Measurements from ENCODE around the gene USP40.

Gene USP40

DNA sequence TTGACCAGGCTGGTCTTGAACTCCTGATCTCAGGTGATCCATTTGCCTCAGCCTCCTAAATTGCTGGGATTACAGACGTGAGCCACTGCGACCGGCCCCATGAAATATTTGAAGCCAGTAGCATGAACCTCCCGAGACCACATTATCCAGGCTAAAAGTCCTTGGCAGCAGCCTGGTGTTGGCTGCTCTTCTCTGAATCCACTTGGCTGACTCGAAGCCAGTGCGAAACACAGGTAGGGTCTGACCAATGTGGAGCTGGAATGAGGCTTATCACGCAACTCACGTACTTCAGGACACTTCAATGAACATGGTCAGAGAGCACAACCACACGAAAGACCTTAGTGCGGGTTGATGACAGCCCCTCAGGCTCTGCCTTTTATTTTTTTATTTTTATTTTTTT is 38.4 kb downstream of the USP40 start:
- Histone ChIP-seq H3K27ac (ENCODE audit: low read length) (no peak overlapping the region), H3K4me3 (ENCODE audit: low read length in 2 of 2) (no peak overlapping the region), H3K9ac (ENCODE audit: low read length in 2 of 2) (no peak overlapping the region), H3K4me1 (ENCODE audit: control insufficient read depth, insufficient read depth, low read length) (no peaks in the 10 kb centered on the region), H3K27me3 (ENCODE audit: control insufficient read depth in 1 of 2, insufficient read depth in 2 of 2, low read length in 2 of 2) (no peaks in the 10 kb centered on the region), H3K36me3 (ENCODE audit: control insufficient read depth in 2 of 2, insufficient read depth in 2 of 2, low read length in 2 of 2) (peaks cover 15 to 21% of the 10 kb centered on the region in 2 donors), H3K9me3 (ENCODE audit: control insufficient read depth in 2 of 2, low read length in 2 of 2) (no peaks in the 10 kb centered on the region)

DNA sequence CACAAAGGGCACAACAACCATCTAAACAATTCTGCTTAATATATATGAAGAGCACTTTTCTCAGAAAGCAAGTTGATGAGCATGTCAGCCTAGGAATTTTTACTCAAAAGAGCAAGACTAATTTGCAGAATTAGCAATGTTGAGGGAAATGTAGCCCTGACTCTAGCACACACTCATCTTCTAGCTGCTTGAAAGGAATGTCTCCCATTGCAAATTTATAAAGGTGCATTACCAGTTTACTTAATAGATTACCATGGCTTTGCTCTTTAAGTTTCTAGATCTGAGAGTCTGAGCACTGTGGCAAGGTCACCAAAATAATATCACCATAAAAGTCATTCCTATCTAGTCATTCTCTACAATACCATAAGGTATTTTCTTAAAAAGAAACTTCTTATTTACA is 40.8 kb downstream of the USP40 start:
- no peaks in the 10 kb centered on the region for H3K9me3 ChIP-seq (ENCODE audit: control insufficient read depth in 2 of 2, low read length in 2 of 2)
- H3K36me3 ChIP-seq (ENCODE audit: control insufficient read depth in 2 of 2, insufficient read depth in 2 of 2, low read length in 2 of 2) = peaks cover 28 to 29% of the 10 kb centered on the region in 2 donors

DNA sequence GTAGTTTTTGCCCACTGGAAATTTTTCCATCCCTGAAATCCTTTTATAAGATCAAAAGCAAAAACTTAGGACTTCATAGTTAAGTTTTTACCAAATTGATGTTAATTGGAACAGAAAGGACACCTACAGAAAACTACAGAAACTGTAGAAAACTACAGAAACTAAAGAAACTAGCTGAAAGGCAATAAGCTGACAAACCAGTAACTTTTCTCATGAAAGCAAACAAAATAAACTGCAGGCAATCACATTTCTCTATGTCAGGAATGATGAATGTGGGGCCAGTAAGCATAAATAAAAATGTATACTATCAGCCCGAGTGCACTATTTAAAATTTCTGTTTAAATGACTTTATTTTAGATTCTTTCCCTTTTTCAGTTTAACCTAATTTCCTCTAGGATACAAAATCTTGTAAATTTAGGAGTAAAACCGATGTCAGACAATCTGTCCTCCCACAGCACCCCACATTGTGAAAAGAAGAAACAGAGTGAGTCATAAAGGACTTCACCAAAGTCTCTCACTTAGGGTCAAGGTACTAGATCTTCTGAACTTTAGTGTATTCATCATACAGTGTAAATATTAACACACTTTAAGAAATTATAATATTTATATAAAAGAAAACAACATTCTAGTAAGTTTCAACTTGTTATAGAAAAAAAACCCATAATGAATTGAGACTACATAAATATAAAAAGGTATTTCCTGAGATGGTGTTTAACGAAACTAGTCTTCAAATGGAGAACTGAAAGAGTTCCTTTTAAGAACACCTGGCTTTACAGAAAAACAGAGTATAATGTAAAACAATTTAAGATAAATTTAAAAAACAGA is 46.6 kb downstream of the USP40 start:
- Histone ChIP-seq H3K27ac (ENCODE audit: low read length) (no peak overlapping the region), H3K4me1 (ENCODE audit: control insufficient read depth, insufficient read depth, low read length) (no peaks in the 10 kb centered on the region), H3K4me3 (ENCODE audit: low read length in 2 of 2) (no peak overlapping the region), H3K27me3 (ENCODE audit: control insufficient read depth in 1 of 2, insufficient read depth in 2 of 2, low read length in 2 of 2) (no peaks in the 10 kb centered on the region), H3K9me3 (ENCODE audit: control insufficient read depth in 2 of 2, low read length in 2 of 2) (no peaks in the 10 kb centered on the region), H3K36me3 (ENCODE audit: control insufficient read depth in 2 of 2, insufficient read depth in 2 of 2, low read length in 2 of 2) (peaks cover 28 to 40% of the 10 kb centered on the region in 2 donors), H3K9ac (ENCODE audit: low read length in 2 of 2) (no peak overlapping the region)

More for the DNA sequence above, 40.8 kb downstream of the USP40 start:
- no peak overlapping the region for H3K4me3 ChIP-seq (ENCODE audit: low read length in 2 of 2)
- no peaks in the 10 kb centered on the region for H3K27me3 ChIP-seq (ENCODE audit: control insufficient read depth in 1 of 2, insufficient read depth in 2 of 2, low read length in 2 of 2)
- H3K9ac ChIP-seq (ENCODE audit: low read length in 2 of 2) = no peak overlapping the region
- no peaks in the 10 kb centered on the region for H3K4me1 ChIP-seq (ENCODE audit: control insufficient read depth, insufficient read depth, low read length)
- H3K27ac ChIP-seq (ENCODE audit: low read length) = no peak overlapping the region

DNA sequence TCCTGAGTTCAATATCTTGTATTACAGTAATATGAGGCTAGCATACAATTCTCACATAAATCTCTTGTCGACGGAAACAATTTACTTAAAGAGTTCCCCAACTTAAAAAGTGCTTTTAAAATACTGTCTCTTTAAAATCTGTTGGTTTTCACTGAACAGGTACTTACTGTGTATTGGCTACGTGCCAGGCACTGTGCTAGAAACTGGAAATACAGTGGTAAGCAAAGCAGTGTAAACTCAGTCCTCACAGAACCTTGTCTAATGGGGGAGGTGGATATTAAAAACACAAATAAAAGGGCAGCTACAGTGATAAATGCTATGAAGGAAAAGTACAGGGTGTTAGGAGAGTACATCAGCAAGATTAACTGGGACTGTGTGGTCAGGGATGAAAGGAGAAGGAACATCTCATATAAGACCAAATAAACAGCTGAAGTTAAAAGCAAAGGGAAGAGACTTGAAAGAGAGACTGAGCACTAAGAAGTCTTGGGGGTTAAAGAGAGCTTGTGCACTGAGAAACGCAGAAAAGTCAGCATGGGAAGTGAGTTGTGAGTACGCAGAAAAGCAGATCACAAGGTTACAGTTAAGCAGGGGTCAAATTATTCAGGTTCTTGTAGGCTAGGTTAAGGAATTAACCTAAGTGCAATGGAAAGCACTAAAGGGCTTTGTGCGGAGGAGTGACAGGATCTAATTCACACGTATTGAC is 52.5 kb downstream of the USP40 start:
- H3K9ac ChIP-seq (ENCODE audit: low read length in 2 of 2) = no peak overlapping the region

DNA sequence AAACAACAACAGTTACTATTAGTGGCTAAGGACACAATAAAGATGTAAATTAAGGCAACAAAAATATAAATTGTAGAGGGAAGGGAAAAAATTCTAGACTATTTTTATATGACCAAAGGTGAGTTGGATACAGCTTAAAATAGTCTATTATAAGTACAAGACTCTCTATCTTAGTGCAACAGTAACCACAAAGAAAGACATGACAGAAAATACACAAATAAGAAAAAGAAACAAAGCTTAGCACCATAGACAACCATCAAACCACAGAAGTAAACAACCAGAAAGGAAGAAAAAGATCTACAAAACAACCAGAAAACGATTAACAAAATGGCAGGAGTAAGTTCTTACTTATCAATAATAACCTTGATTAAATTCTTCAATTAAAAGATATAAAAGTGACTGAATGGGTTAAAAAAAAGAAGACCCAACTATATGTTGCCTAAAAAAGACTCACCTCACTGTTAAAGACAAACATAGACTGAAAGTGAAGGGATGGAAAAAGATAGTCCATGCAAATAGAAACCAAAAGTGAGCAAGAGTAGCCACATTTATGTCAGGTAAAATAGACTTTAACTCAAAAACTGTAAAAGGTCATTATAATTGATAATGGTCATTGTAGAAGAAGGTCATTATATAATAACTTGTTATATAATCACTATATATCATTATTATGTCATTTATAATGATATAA is 62.5 kb downstream of the USP40 start:
- Histone ChIP-seq H3K36me3 (ENCODE audit: control insufficient read depth in 2 of 2, insufficient read depth in 2 of 2, low read length in 2 of 2) (peaks cover 0 to 31% of the 10 kb centered on the region in 2 donors), H3K27me3 (ENCODE audit: control insufficient read depth in 1 of 2, insufficient read depth in 2 of 2, low read length in 2 of 2) (no peaks in the 10 kb centered on the region), H3K9ac (ENCODE audit: low read length in 2 of 2) (no peak overlapping the region), H3K9me3 (ENCODE audit: control insufficient read depth in 2 of 2, low read length in 2 of 2) (peaks cover 0 to 8% of the 10 kb centered on the region in 2 donors), H3K4me3 (ENCODE audit: low read length in 2 of 2) (no peak overlapping the region), H3K27ac (ENCODE audit: low read length) (no peak overlapping the region), H3K4me1 (ENCODE audit: control insufficient read depth, insufficient read depth, low read length) (no peaks in the 10 kb centered on the region)

More for the DNA sequence above, 52.5 kb downstream of the USP40 start:
- H3K27ac ChIP-seq (ENCODE audit: low read length) = no peak overlapping the region
- H3K4me3 ChIP-seq (ENCODE audit: low read length in 2 of 2) = no peak overlapping the region
- no peaks in the 10 kb centered on the region for H3K27me3 ChIP-seq (ENCODE audit: control insufficient read depth in 1 of 2, insufficient read depth in 2 of 2, low read length in 2 of 2)
- no peaks in the 10 kb centered on the region for H3K4me1 ChIP-seq (ENCODE audit: control insufficient read depth, insufficient read depth, low read length)
- no peaks in the 10 kb centered on the region for H3K9me3 ChIP-seq (ENCODE audit: control insufficient read depth in 2 of 2, low read length in 2 of 2)
- H3K36me3 ChIP-seq (ENCODE audit: control insufficient read depth in 2 of 2, insufficient read depth in 2 of 2, low read length in 2 of 2) = peaks cover 3 to 10% of the 10 kb centered on the region in 2 donors

DNA sequence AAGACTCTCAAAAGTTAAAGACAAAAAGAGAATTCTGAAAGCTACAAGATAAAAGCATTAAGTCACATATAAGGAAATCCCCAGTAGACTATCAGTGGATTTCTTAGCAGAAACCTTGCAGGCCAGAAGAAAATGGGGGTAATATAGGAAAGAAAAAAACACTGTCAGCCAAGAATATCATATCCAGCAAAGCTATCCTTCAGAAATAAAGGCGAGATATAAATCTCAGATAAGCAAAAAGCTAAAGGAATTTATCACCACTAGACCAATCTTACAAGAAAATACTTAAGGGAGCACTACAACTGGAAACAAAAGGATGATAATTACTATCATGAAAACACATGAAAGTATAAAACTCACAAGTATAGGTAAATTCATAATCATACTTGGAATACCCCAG is 63.1 kb downstream of the USP40 start:
- Histone ChIP-seq H3K9ac (ENCODE audit: low read length in 2 of 2) (no peak overlapping the region), H3K9me3 (ENCODE audit: control insufficient read depth in 2 of 2, low read length in 2 of 2) (peaks cover 0 to 8% of the 10 kb centered on the region in 2 donors), H3K4me1 (ENCODE audit: control insufficient read depth, insufficient read depth, low read length) (no peaks in the 10 kb centered on the region), H3K36me3 (ENCODE audit: control insufficient read depth in 2 of 2, insufficient read depth in 2 of 2, low read length in 2 of 2) (peaks cover 2 to 33% of the 10 kb centered on the region in 2 donors), H3K27ac (ENCODE audit: low read length) (no peak overlapping the region), H3K27me3 (ENCODE audit: control insufficient read depth in 1 of 2, insufficient read depth in 2 of 2, low read length in 2 of 2) (no peaks in the 10 kb centered on the region), H3K4me3 (ENCODE audit: low read length in 2 of 2) (no peak overlapping the region)

DNA sequence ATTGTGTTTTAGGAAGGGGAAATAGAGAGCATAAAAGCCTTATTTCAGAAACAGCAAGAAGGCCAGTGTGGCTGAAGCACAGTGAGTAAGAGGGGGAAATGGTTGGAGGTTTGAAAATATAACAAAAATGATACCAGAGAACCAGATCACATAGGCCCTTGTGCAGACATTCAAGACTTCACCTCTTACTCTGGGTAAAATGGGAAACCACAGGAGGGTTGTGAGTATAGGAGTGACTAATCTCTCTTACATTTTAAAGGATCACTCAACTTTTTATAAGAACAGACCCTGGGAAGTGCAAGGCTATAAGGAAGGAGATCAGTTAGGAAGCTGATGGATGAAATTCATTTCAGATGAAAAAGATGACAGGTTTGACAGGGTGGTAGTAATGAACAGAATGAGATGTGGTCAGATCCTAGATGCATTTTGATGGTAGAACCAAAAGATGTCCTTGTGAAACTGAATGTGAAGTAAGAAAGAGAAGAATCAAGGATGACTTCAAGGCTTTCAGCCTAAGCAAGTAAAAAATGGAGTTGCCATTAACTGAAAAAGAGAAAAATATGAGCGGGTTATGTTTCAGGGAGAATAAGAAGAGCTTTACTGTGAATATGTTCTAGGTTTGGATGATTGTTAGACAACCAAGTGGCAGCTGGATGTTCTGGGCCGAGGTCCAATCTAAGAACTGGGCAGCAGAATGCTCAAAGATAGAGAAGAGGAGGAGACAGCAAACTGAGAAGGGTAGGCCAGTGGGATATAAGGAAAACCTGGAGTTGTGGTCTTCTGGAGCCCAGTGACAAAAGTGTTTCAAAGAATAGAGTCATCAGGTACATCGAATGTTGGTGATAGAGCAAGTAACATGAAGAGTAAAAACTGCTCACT is 65.1 kb downstream of the USP40 start:
- H3K27me3 ChIP-seq (ENCODE audit: control insufficient read depth in 1 of 2, insufficient read depth in 2 of 2, low read length in 2 of 2) = no peaks in the 10 kb centered on the region

DNA sequence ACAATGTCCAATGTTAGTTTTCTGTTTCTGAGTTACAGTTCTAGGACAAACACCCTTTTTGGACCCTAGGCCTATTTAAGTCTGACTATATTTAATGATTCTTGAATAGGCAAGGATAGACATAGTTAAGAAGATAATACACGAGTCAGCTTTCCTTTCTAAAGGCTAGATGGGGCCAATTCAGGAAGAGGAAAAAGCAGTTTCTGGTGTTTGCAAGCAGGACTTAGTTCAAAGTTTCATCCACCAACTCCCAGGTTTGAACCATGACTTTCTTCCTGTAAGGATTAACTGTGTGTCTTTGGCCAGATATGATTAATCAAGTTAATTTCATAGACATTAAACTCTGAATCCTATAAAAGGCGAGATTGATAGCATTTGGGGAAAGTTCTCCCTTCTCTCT is 66.7 kb downstream of the USP40 start:
- Histone ChIP-seq H3K4me1 (ENCODE audit: control insufficient read depth, insufficient read depth, low read length) (no peaks in the 10 kb centered on the region), H3K4me3 (ENCODE audit: low read length in 2 of 2) (no peak overlapping the region), H3K27ac (ENCODE audit: low read length) (no peak overlapping the region), H3K9ac (ENCODE audit: low read length in 2 of 2) (no peak overlapping the region), H3K27me3 (ENCODE audit: control insufficient read depth in 1 of 2, insufficient read depth in 2 of 2, low read length in 2 of 2) (no peaks in the 10 kb centered on the region), H3K9me3 (ENCODE audit: control insufficient read depth in 2 of 2, low read length in 2 of 2) (peaks cover 0 to 8% of the 10 kb centered on the region in 2 donors), H3K36me3 (ENCODE audit: control insufficient read depth in 2 of 2, insufficient read depth in 2 of 2, low read length in 2 of 2) (peaks cover 8 to 38% of the 10 kb centered on the region in 2 donors)

More for the DNA sequence above, 65.1 kb downstream of the USP40 start:
- H3K9ac ChIP-seq (ENCODE audit: low read length in 2 of 2) = no peak overlapping the region
- H3K9me3 ChIP-seq (ENCODE audit: control insufficient read depth in 2 of 2, low read length in 2 of 2) = peaks cover 0 to 8% of the 10 kb centered on the region in 2 donors
- peaks cover 8 to 37% of the 10 kb centered on the region in 2 donors for H3K36me3 ChIP-seq (ENCODE audit: control insufficient read depth in 2 of 2, insufficient read depth in 2 of 2, low read length in 2 of 2)
- H3K4me1 ChIP-seq (ENCODE audit: control insufficient read depth, insufficient read depth, low read length) = no peaks in the 10 kb centered on the region
- H3K27ac ChIP-seq (ENCODE audit: low read length) = no peak overlapping the region
- H3K4me3 ChIP-seq (ENCODE audit: low read length in 2 of 2) = no peak overlapping the region

DNA sequence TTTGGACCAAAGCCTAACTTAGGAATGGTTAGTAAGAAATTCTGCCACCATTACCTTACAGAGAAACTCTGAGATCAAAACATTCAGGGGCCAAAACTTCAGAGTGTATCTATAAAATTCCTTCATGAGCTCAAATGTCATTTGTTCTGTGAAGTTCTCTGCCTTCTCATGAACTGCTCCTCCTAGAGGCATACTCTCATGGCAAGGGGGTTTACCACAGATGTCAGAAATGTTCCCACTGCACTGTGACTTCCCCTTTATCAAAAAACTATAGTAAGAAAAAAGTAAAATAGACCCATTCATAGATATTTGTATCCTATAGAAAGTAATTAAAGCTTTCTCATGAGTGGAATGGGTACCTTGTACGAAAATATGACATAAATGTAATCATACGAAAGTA is 68.5 kb downstream of the USP40 start:
- no peak overlapping the region for H3K27ac ChIP-seq (ENCODE audit: low read length)
- no peaks in the 10 kb centered on the region for H3K4me1 ChIP-seq (ENCODE audit: control insufficient read depth, insufficient read depth, low read length)
- no peaks in the 10 kb centered on the region for H3K27me3 ChIP-seq (ENCODE audit: control insufficient read depth in 1 of 2, insufficient read depth in 2 of 2, low read length in 2 of 2)
- peaks cover 13 to 36% of the 10 kb centered on the region in 2 donors for H3K36me3 ChIP-seq (ENCODE audit: control insufficient read depth in 2 of 2, insufficient read depth in 2 of 2, low read length in 2 of 2)
- no peak overlapping the region for H3K9ac ChIP-seq (ENCODE audit: low read length in 2 of 2)
- no peaks in the 10 kb centered on the region for H3K9me3 ChIP-seq (ENCODE audit: control insufficient read depth in 2 of 2, low read length in 2 of 2)
- no peak overlapping the region for H3K4me3 ChIP-seq (ENCODE audit: low read length in 2 of 2)

DNA sequence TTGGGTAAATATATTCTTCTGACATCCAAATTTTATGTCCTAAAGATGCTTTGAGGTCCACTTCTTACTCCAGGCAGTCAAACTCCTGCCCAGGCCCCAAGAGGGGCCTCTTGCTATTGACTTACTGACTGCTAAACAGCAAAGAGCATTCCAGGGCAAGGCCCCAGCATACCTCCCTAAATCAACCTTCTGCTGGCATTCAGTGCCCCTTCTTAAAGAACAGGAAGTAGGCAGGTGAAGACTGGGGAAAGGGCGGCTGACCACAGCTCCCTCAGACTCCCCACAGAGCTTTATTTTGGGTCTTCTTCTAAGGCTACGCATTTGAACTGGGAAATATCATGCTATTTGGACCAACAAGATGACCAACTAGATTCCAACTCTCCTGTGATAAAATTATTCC is 68.9 kb downstream of the USP40 start:
- Histone ChIP-seq H3K9me3 (ENCODE audit: control insufficient read depth in 2 of 2, low read length in 2 of 2) (no peaks in the 10 kb centered on the region), H3K4me3 (ENCODE audit: low read length in 2 of 2) (no peak overlapping the region), H3K27me3 (ENCODE audit: control insufficient read depth in 1 of 2, insufficient read depth in 2 of 2, low read length in 2 of 2) (no peaks in the 10 kb centered on the region), H3K36me3 (ENCODE audit: control insufficient read depth in 2 of 2, insufficient read depth in 2 of 2, low read length in 2 of 2) (peaks cover 18 to 39% of the 10 kb centered on the region in 2 donors), H3K4me1 (ENCODE audit: control insufficient read depth, insufficient read depth, low read length) (no peaks in the 10 kb centered on the region), H3K27ac (ENCODE audit: low read length) (no peak overlapping the region), H3K9ac (ENCODE audit: low read length in 2 of 2) (no peak overlapping the region)

All from stomach smooth muscle (tissue), 2 donors.